H9 (cell line): ENCODE measurements around the gene BUD13. TPM values are rescaled to one million over a fixed set of nuclear protein-coding genes. Genes with fewer than 3 reads are reported as not detected.

Experiments
- DNase-seq: peaks from one replicate; pipeline ENCODE4 v3.0.0-alpha.2; 2017
- H2AFZ ChIP-seq: one replicate; pipeline ENCODE4 v1.6.1; 2013; ENCODE audit warnings: mild to moderate bottlenecking, low read length, control low read depth, moderate library complexity
- H2AK5ac ChIP-seq: 2 replicates; pipeline ENCODE4 v1.6.1; 2013; ENCODE audit warnings: low read length, control low read depth, mixed read lengths; ENCODE audit not compliant: insufficient read length
- H2BK120ac ChIP-seq: one replicate; pipeline ENCODE4 v1.6.1; 2013; ENCODE audit warnings: low read depth, mild to moderate bottlenecking, low read length, control low read depth, inconsistent platforms; ENCODE audit not compliant: poor library complexity, severe bottlenecking
- H2BK12ac ChIP-seq: 2 replicates; pipeline ENCODE4 v1.6.1; 2013; ENCODE audit warnings: low read length, control low read depth, mixed read lengths, low read depth; ENCODE audit not compliant: insufficient read length
- H2BK15ac ChIP-seq: 2 replicates; pipeline ENCODE4 v1.6.1; 2013; ENCODE audit warnings: low read depth, low read length, control low read depth
- H2BK20ac ChIP-seq: one replicate; pipeline ENCODE4 v1.6.1; 2013; ENCODE audit warnings: low read depth, mild to moderate bottlenecking, low read length, control low read depth, inconsistent platforms; ENCODE audit not compliant: poor library complexity, severe bottlenecking
- H2BK5ac ChIP-seq: 2 replicates; pipeline ENCODE4 v1.6.1; 2013; ENCODE audit warnings: low read length, control low read depth, mixed read lengths; ENCODE audit not compliant: insufficient read length
- H3K14ac ChIP-seq: 2 replicates; pipeline ENCODE4 v1.6.1; 2013; ENCODE audit warnings: low read length, control low read depth; ENCODE audit not compliant: insufficient read depth
- H3K18ac ChIP-seq: 2 replicates; pipeline ENCODE4 v1.6.1; 2013; ENCODE audit warnings: low read depth, mild to moderate bottlenecking, mixed read lengths, low read length, control low read depth; ENCODE audit not compliant: insufficient read length
- H3K23ac ChIP-seq: 2 replicates; pipeline ENCODE4 v1.6.1; 2013; ENCODE audit warnings: low read length, control low read depth, mixed read lengths, low read depth; ENCODE audit not compliant: insufficient read length
- H3K23me2 ChIP-seq: 2 replicates; pipeline ENCODE4 v1.6.1; 2013; ENCODE audit warnings: low read depth, mild to moderate bottlenecking, mixed read lengths, low read length, control low read depth; ENCODE audit not compliant: insufficient read length, poor library complexity, severe bottlenecking
- H3K27ac ChIP-seq: 2 replicates; pipeline ENCODE4 v1.5.1; 2013; ENCODE audit warnings: low read length, control low read depth, mixed read lengths, low read depth; ENCODE audit not compliant: insufficient read length
- H3K27me3 ChIP-seq: 2 replicates; pipeline ENCODE4 v1.6.1; 2013; ENCODE audit warnings: low read length, control low read depth, inconsistent platforms; ENCODE audit not compliant: insufficient read depth
- H3K4ac ChIP-seq: 2 replicates; pipeline ENCODE4 v1.6.1; 2013; ENCODE audit warnings: low read depth, mild to moderate bottlenecking, control low read depth, inconsistent platforms, low read length, moderate library complexity
- H3K4me1 ChIP-seq: 2 replicates; pipeline ENCODE4 v1.6.1; 2013; ENCODE audit warnings: low read length, control low read depth, inconsistent platforms; ENCODE audit not compliant: insufficient read depth
- H3K4me2 ChIP-seq: 2 replicates; pipeline ENCODE4 v1.6.1; 2013; ENCODE audit warnings: low read length, control low read depth, mixed read lengths; ENCODE audit not compliant: insufficient read length, insufficient read depth
- H3K56ac ChIP-seq: 2 replicates; pipeline ENCODE4 v1.6.1; 2013; ENCODE audit warnings: low read depth, mild to moderate bottlenecking, mixed read lengths, low read length, control low read depth; ENCODE audit not compliant: insufficient read length
- H3K79me1 ChIP-seq: 2 replicates; pipeline ENCODE4 v1.6.1; 2013; ENCODE audit warnings: low read depth, mild to moderate bottlenecking, moderate library complexity, low read length, control low read depth, inconsistent platforms; ENCODE audit not compliant: insufficient read depth, poor library complexity, severe bottlenecking
- H3K79me2 ChIP-seq: 2 replicates; pipeline ENCODE4 v1.6.1; 2013; ENCODE audit warnings: low read length, control low read depth, inconsistent platforms; ENCODE audit not compliant: insufficient read depth
- H3K9ac ChIP-seq: 2 replicates; pipeline ENCODE4 v1.6.1; 2013; ENCODE audit warnings: low read length, control low read depth, mixed read lengths; ENCODE audit not compliant: insufficient read length; ENCODE audit errors: extremely low read depth
- H3K9me3 ChIP-seq: one replicate; pipeline ENCODE4 v1.6.1; 2013; ENCODE audit warnings: low read depth, low read length, inconsistent platforms; ENCODE audit not compliant: control insufficient read depth
- H3T11ph ChIP-seq: one replicate; pipeline ENCODE4 v1.6.1; 2013; ENCODE audit warnings: mild to moderate bottlenecking, low read length, control low read depth, inconsistent platforms
- H4K20me1 ChIP-seq: one replicate; pipeline ENCODE4 v1.6.1; 2013; ENCODE audit not compliant: control insufficient read depth, insufficient read length, insufficient read depth
- H4K5ac ChIP-seq: 2 replicates; pipeline ENCODE4 v1.6.1; 2013; ENCODE audit warnings: low read depth, mild to moderate bottlenecking, mixed read lengths, low read length, control low read depth; ENCODE audit not compliant: insufficient read length
- H4K8ac ChIP-seq: replicated peaks from 2 replicates; pipeline ENCODE4 v1.6.1; 2013; ENCODE audit warnings: low read length, control low read depth, mixed read lengths, low read depth; ENCODE audit not compliant: insufficient read length
- H4K91ac ChIP-seq: 2 replicates; pipeline ENCODE4 v1.6.1; 2013; ENCODE audit warnings: low read depth, mild to moderate bottlenecking, moderate library complexity, mixed read lengths, low read length, control low read depth; ENCODE audit not compliant: insufficient read length
- H3K27ac Mint-ChIP-seq, 3 experiments: 2 replicates in 2 of 3; 3 replicates in 1 of 3; pipeline ENCODE4 v1.8.0; 2020 to 2021; ENCODE audit warnings: mixed read lengths in 3 of 3, mild to moderate bottlenecking in 1 of 3, moderate library complexity in 1 of 3
- H3K27me3 Mint-ChIP-seq: 2 replicates; pipeline ENCODE4 v1.8.0; 2021; ENCODE audit warnings: low read depth, mild to moderate bottlenecking, moderate library complexity, mixed read lengths
- H3K36me3 Mint-ChIP-seq, 3 experiments: 2 replicates in 2 of 3; 3 replicates in 1 of 3; pipeline ENCODE4 v1.8.0; 2020 to 2021; ENCODE audit warnings: low read depth in 3 of 3, mixed read lengths in 3 of 3; ENCODE audit not compliant: insufficient read depth in 1 of 3
- H3K4me1 Mint-ChIP-seq, 2 experiments: 2 replicates each; pipeline ENCODE4 v1.8.0; 2020; ENCODE audit warnings: mixed read lengths in 2 of 2
- H3K4me3 Mint-ChIP-seq, 2 experiments: 2 replicates in 1 of 2; 3 replicates in 1 of 2; pipeline ENCODE4 v1.8.0; 2020 to 2021; ENCODE audit warnings: mild to moderate bottlenecking in 2 of 2, mixed read lengths in 2 of 2, moderate library complexity in 1 of 2
- H3K9me3 Mint-ChIP-seq, 2 experiments: 2 replicates in 1 of 2; 3 replicates in 1 of 2; pipeline ENCODE4 v1.8.0; 2020; ENCODE audit warnings: mild to moderate bottlenecking in 2 of 2, mixed read lengths in 2 of 2, moderate library complexity in 1 of 2
- CTCF ChIP-seq: fragments of 200-600 bp; sonication (generic); conservative IDR thresholded peaks from 3 replicates; pipeline ENCODE4 v1.8.0; 2021; ENCODE audit warnings: antibody characterized with exemption, mild to moderate bottlenecking
- WGBS: extraction: QIAGEN DNeasy Blood & Tissue Kit; methylation state at CpG from one replicate; pipeline ENCODE4 v1.1.7; 2013; ENCODE audit warnings: missing lambda C conversion rate, low lambda C conversion rate, mixed read lengths; ENCODE audit not compliant: insufficient read length; ENCODE audit errors: extremely low coverage; 5-methylcytosine and 5-hydroxymethylcytosine counted together
- total RNA-seq: library from RNA; stranded (reverse); gene quantifications from 2 replicates; pipeline ENCODE4 v1.2.1, GENCODE V29; 2021

BUD13 gene
- total RNA-seq, 1 experiment from 2014 or later = 30.0 TPM

DNA sequence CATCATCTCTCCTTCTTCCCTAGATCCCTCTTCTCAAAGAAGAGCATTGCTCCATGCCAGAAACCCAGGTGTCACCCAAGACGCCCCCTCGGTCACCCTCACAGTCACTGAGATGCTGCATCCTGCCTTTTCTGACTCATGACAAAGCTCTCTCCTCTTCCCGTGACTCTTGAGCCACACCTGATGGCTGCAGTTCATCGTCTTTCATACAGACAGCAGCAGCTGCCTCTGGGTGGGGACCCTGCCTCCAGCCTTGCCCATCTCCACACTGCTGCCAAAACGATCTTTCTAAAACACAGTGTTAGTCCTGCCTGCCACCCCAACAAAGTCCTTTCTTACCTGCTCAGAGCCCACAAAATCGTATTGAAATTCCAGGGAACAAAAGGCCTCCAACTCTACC lies 44.8 kb downstream of the BUD13 start:
- H2BK15ac ChIP-seq = no peak overlapping the region
- no peak overlapping the region for H3K4ac ChIP-seq
- H3K23ac ChIP-seq = no peak overlapping the region
- no peak for DNase-seq
- H3K79me2 ChIP-seq = no peaks in the 10 kb centered on the region
- no peak overlapping the region for H3K14ac ChIP-seq
- H3K23me2 ChIP-seq = peaks cover 4% of the 10 kb centered on the region
- H2BK120ac ChIP-seq = no peak overlapping the region
- no peak overlapping the region for H2BK20ac ChIP-seq
- Mint-ChIP-seq H3K27ac (no peak overlapping the region), H3K4me1 (peaks cover 23 to 54% of the 10 kb centered on the region in 2 experiments), H3K27me3 (peaks cover 16% of the 10 kb centered on the region), H3K4me3 (no peak overlapping the region), H3K9me3 (no peaks in the 10 kb centered on the region; a peak in 1 of 5 replicates), H3K36me3 (no peaks in the 10 kb centered on the region)
- WGBS = no CpG with 5 or more reads among the region's 6 CpGs
- H3K56ac ChIP-seq = no peak overlapping the region
- no peak overlapping the region for H3K27ac ChIP-seq
- no peak overlapping the region for H3K18ac ChIP-seq
- H3K9ac ChIP-seq = no peak overlapping the region
- no peaks in the 10 kb centered on the region for H3K79me1 ChIP-seq
- H3K9me3 ChIP-seq = no peaks in the 10 kb centered on the region
- no peak overlapping the region for H4K8ac ChIP-seq
- H3T11ph ChIP-seq = no peak overlapping the region
- H3K27me3 ChIP-seq = no peaks in the 10 kb centered on the region; the same call in 1 of the 2 replicates
- no peak overlapping the region for H2BK5ac ChIP-seq
- H2BK12ac ChIP-seq = no peak overlapping the region
- peaks cover 2% of the 10 kb centered on the region; the same call in 1 of the 2 replicates for H3K4me1 ChIP-seq
- no peak overlapping the region for H4K5ac ChIP-seq
- H3K4me2 ChIP-seq = no peak overlapping the region
- H2AFZ ChIP-seq = no peak overlapping the region
- H4K20me1 ChIP-seq = no peaks in the 10 kb centered on the region
- no peak overlapping the region for H2AK5ac ChIP-seq
- no peak overlapping the region for H4K91ac ChIP-seq
- TF ChIP-seq CTCF = no peak
